HG03045 (cell line): Measurements from ENCODE around the gene LSAMP.

Source experiments
- ATAC-seq: cut with Tn5 transposase; IDR thresholded peaks from one replicate; pipeline ENCODE4 v1.9.1; 2021; ENCODE audit warnings: mild to moderate bottlenecking, moderate library complexity; ENCODE audit not compliant: unreplicated experiment

LSAMP gene

GRCh38 chr3:115982629-115983028 is 462.7 kb downstream of the LSAMP start:
- no peak for ATAC-seq

DNA sequence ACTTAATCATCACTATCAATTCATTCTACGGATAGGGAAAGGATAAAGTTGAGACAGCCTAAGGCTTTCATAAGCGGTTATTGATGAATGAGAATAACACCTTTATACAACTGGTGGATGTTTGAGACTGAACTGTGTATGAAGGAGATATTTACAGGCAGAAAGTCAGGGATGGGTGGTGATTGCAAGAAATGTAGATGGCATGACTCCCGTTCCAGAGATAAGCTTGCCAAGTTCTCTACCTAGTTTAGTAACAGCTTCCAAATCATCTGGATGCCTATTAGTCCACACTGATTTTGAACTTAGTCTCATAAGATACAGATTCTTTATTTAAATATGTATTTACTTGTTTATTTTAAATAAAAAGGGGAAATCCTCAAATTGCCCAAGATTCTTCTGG is 463.2 kb downstream of the LSAMP start:
- no peak for ATAC-seq

DNA sequence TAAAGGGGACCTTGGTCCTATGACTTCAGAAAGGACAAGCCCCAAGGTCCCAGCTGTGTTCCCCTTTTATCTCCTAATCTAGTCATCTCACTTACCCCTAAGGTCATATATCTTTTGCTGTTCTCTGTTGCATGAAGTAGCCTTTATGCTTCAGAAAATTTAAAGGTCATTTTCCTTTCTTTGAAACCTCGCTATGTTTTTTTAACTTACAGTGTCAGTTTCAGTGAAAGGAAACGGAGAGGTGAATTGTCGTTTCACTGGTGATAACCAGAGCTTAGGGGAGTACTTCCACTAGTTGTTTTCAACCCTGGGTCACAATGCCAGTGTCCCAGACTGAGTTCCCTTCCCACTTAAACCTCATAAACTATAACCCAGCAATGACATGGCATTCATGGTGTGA is 464.6 kb downstream of the LSAMP start:
- ATAC-seq = no peak

GRCh38 chr3:115977866-115978265 is 467.4 kb downstream of the LSAMP start:
- no peak for ATAC-seq

- ATAC-seq = no peak
Observed at GRCh38 chr3:115975796-115976195, 469.5 kb downstream of the LSAMP start.

DNA sequence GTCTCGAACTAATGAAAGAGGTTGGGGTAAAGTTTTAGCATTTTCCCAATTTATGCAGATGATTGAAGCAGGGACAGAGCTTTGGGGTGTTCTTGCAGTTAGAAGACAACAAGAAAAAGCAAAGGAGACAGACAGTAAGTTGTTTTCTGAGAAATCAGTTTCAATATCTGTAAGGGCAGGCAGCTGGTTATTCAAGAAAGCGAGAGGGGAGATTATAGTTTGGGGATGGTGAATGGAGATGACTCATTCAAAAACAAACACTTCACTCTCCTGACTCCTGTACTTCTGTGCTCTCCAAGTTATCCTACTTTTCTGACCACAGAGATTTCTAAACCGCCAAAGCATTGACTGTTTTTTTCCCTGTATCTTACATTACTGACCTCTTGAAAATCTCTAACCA is 469.9 kb downstream of the LSAMP start:
- ATAC-seq = no peak

DNA sequence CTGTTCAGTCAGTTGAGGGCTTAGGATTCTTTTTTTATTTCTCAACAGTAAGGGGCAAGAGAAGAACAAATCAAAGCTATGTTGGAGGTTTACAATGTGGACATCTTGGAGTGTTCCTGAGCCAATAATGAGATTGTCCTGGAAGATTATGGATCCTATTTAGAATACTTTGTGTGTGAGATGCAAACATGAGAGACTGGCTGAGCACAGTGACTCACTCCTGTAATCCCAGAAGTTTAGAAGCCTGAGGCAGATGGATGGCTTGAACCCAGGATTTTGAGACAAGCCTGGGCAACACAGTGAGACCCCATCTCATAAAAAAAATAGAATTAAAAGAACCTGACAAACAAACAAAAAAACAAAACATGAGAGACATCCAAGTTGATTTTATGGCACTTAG is 470.3 kb downstream of the LSAMP start:
- ATAC-seq = no peak

DNA sequence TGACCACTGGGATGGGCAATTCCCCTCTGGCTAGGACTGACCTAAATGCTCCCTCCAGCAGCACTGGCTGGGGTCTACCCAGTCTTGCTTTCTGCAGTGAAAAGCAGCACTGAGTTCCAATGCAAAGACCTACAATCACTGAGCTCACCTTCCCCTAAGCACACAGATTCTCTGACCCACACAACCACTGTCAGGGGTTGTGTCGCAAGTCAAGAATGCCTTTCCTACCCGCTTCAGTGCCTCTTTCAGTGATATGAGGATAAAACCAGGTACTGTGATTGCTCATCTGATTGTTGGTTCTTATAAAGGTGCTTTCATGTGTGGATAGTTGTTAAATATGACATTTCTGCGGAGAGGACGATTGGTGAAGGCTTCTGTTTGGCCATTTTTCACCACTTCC is 476.4 kb downstream of the LSAMP start:
- ATAC-seq = no peak

DNA sequence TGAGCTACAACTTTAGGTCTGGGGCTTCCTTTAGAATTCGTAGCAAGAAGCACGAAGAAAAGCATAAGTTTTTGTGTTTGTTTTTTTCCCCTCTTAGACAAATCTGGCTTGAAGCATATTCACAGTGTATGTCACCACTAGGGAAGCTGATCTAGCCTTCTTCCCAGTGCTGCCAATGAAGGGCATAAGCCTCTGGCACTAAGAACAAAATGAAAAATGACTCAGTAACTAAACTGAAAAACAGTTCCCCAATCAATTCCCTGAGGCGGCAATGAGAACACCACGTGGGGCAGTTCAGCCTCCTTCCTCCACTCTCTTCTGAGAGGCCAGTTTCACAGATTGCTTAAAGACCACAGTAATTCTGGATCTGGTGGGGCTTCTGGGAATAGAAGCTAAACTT is 483.9 kb downstream of the LSAMP start:
- no peak for ATAC-seq

- no peak for ATAC-seq
Observed at GRCh38 chr3:115960799-115961198, 484.5 kb downstream of the LSAMP start.

DNA sequence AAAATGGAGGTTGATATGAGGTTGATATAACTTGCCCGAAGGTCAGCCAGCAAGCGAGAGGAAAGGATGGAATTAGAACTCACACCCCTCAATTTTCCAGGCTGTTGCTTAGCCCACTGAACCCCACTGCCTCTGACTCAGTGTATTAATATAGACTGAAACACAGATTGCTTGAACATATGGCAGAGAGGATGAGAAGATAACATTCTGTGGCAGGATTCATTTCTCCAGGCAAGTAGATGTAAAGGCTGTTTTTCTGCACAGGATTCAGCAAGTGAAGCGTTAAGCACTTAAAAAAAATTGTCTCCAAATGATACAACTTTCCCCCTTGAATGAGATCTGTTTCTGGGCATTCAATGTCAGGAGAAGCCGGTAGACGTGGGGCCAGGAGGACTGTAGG is 486.8 kb downstream of the LSAMP start:
- ATAC-seq = no peak

GRCh38 chr3:115947325-115947724 is 498.0 kb downstream of the LSAMP start:
- ATAC-seq = no peak

DNA sequence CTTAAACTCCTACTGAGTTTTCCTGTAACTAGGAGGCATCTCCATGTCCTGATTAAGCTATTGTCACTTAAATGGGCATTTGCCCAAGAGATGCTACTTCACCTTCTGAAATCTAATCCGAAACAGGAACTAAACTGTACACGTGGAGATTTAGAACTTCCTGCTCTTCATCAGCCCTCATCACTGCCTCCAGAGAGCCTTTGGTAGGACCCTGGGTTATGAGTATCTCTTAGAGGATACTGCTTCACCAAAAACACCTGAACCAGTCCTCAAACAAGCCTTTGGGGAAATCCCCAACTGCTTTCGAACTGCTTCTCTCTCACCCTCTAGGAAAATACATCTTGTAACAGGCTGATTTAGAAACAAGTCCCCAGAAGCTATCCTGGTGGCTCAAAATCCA is 501.7 kb downstream of the LSAMP start:
- no peak for ATAC-seq

GRCh38 chr3:115937054-115937453 is 508.2 kb downstream of the LSAMP start:
- no peak for ATAC-seq

GRCh38 chr3:115932807-115933206 is 512.5 kb downstream of the LSAMP start:
- no peak for ATAC-seq

GRCh38 chr3:115931581-115931980 is 513.7 kb downstream of the LSAMP start:
- ATAC-seq = no peak

DNA sequence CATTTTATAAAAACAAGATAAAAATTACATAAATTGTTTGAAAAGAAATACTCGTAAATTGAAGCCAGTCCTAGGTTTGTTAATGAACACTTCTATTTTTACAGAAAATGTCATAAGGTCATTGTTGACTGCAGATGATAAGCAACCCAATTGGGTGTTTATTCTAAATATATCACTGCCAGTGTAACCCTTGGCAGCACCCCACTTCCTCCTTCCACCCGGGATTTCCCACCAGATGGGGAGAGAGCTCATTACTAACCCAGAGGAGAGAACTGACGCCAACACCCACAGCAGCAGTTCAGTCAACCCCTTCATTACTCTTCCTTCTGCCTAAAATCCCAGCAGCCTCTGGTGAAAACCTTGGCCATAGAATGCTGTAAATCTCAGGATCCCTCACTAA is 514.4 kb downstream of the LSAMP start:
- no peak for ATAC-seq

GRCh38 chr3:115930168-115930567 is 515.1 kb downstream of the LSAMP start:
- no peak for ATAC-seq

DNA sequence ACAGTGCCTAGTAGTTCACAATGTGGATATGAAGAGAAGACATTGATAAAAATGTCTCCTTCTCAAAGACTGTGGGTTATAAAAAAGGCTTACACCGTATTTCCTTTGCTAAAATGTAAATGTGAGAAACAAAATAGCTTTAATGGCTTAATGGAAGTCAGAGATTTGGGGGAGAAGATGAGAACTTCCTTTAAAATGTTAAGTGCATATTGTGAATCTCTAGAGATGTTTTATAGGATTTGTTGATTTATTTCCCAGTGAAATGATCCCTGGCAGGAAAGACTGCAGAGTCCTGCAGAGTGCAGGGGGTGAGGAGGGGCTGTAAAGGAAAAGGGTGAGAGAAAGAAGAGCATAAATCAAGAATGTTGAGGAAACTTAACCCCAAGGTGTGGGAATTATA is 516.9 kb downstream of the LSAMP start:
- ATAC-seq = no peak

DNA sequence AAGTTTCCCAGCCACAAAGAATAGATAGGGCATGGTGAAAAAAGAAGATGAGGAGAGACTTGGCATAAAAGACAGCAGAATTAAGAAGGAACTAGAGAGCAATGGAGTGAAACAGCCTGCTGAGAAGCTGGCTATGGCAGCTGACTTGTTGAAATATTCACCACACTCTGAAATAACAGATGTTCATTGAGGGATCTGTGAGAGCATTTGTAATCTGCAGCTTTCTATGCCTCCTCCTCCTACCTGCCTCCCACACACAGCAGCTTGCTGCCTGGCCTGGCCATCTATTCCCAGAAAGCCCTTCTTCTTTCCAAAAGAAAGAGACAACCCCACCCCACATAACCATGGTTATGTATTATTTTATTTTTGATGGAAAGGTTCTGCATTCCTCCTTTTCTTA is 518.1 kb downstream of the LSAMP start:
- ATAC-seq = no peak

DNA sequence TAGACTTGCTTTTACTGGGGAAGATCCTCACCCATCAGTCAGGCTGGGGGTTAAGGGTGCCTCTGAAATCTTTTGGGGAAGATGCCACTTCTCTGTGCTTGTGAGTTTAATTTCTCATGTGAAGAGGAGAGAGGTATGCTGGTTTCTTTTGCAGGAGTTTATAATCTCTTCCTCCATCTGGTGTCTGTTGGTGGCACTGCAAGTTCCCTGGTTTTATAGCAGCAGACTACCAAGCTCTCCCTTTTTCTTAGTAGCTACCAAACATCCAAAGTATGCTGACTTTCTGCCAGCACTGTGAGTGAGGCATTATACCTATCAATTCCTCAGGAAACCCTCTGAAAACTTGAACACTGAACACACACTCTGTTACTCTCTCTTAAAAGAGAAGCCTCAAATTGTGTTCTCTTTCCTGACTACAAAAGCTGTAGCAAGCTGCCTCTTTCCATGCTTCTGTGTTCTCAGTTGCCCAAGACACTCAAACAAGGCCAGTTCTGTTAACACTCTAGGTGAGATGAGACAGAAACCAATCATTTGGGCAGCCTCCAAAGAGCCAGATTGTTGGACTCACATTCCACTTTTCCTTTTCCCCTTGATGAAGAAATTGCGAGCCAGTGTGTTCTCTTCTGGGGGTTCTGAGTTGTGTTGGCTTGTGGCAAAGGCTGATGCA is 522.5 kb downstream of the LSAMP start:
- ATAC-seq = no peak

GRCh38 chr3:115921711-115922110 is 523.6 kb downstream of the LSAMP start:
- ATAC-seq = no peak

- ATAC-seq = no peak
Observed at GRCh38 chr3:115918900-115919299, 526.4 kb downstream of the LSAMP start.
